Neural crest cell (in vitro differentiated cells): Measurements from ENCODE around the gene TAP1. TPM values are rescaled to one million over a fixed set of nuclear protein-coding genes. Genes with fewer than 3 reads are reported as not detected.

Experiments
- DNase-seq: peaks from one replicate; pipeline ENCODE4 v3.0.0; 2021; ENCODE audit warnings: low read depth, mixed read lengths, low spot score
- H3K27ac Mint-ChIP-seq: one replicate; pipeline ENCODE4 v1.8.0; 2021; ENCODE audit warnings: mild to moderate bottlenecking, mixed read lengths; ENCODE audit not compliant: unreplicated experiment
- H3K27me3 Mint-ChIP-seq: 2 replicates; pipeline ENCODE4 v1.8.0; 2021; ENCODE audit warnings: low read depth, mild to moderate bottlenecking, mixed read lengths
- H3K36me3 Mint-ChIP-seq: 2 replicates; pipeline ENCODE4 v1.8.0; 2021; ENCODE audit warnings: low read depth, mild to moderate bottlenecking, mixed read lengths
- H3K4me1 Mint-ChIP-seq: 2 replicates; pipeline ENCODE4 v1.8.0; 2021; ENCODE audit warnings: mixed read lengths
- H3K4me3 Mint-ChIP-seq: one replicate; pipeline ENCODE4 v1.8.0; 2021; ENCODE audit warnings: mild to moderate bottlenecking, mixed read lengths
- H3K9me3 Mint-ChIP-seq: 2 replicates; pipeline ENCODE4 v1.8.0; 2021; ENCODE audit warnings: mixed read lengths
- CTCF ChIP-seq: fragments of 200-600 bp; sonication (generic); conservative IDR thresholded peaks from 2 replicates; pipeline ENCODE4 v1.5.0; 2021; ENCODE audit warnings: antibody characterized with exemption, mild to moderate bottlenecking
- total RNA-seq: library from RNA; stranded (reverse); gene quantifications from 2 replicates; pipeline ENCODE4 v1.2.1, GENCODE V29; 2021

Gene TAP1
- total RNA-seq, 1 donor from 2014 or later: 2.7 TPM

GRCh38 chr6:32852018-32852843 is 1.3 kb downstream of the TAP1 start:
- Mint-ChIP-seq H3K9me3 (no peaks in the 10 kb centered on the region), H3K27me3 (peaks cover 95% of the 10 kb centered on the region), H3K4me1 (peaks cover 18% of the 10 kb centered on the region), H3K36me3 (no peaks in the 10 kb centered on the region), H3K27ac (no peak overlapping the region), H3K4me3 (peak overlapping the region; percentile 28)
- DNase-seq: no peak
- TF ChIP-seq CTCF: no peak

GRCh38 chr6:32851025-32851424 is 2.5 kb downstream of the TAP1 start:
- Mint-ChIP-seq H3K36me3 (no peaks in the 10 kb centered on the region), H3K4me1 (peaks cover 18% of the 10 kb centered on the region), H3K4me3 (peak overlapping the region; percentile 26), H3K9me3 (no peaks in the 10 kb centered on the region), H3K27ac (no peak overlapping the region), H3K27me3 (peaks cover 94% of the 10 kb centered on the region)
- no peak for TF ChIP-seq CTCF
- no peak for DNase-seq

- Mint-ChIP-seq H3K4me1 (peaks cover 20% of the 10 kb centered on the region), H3K27ac (no peak overlapping the region), H3K36me3 (no peaks in the 10 kb centered on the region), H3K4me3 (no peak overlapping the region), H3K9me3 (no peaks in the 10 kb centered on the region), H3K27me3 (peaks cover 94% of the 10 kb centered on the region)
- no peak for DNase-seq
- no peak for TF ChIP-seq CTCF
These were observed 4.4 kb downstream of the TAP1 start for GRCh38 chr6:32849126-32849525.

- no peak for TF ChIP-seq CTCF
- Mint-ChIP-seq H3K36me3 (peaks cover 3% of the 10 kb centered on the region), H3K9me3 (no peaks in the 10 kb centered on the region), H3K4me3 (no peak overlapping the region), H3K27ac (no peak overlapping the region), H3K4me1 (peaks cover 18% of the 10 kb centered on the region), H3K27me3 (peaks cover 97% of the 10 kb centered on the region)
- no peak for DNase-seq
These were observed 5.7 kb downstream of the TAP1 start for GRCh38 chr6:32847795-32848194.

- H3K4me1 Mint-ChIP-seq: peaks cover 13% of the 10 kb centered on the region
- no peaks in the 10 kb centered on the region for H3K9me3 Mint-ChIP-seq
- no peak for TF ChIP-seq CTCF
- peaks cover 97% of the 10 kb centered on the region for H3K27me3 Mint-ChIP-seq
- no peak for DNase-seq
- peaks cover 4% of the 10 kb centered on the region for H3K36me3 Mint-ChIP-seq
- H3K27ac Mint-ChIP-seq: no peak overlapping the region
- no peak overlapping the region for H3K4me3 Mint-ChIP-seq
These were observed 6.5 kb downstream of the TAP1 start for GRCh38 chr6:32847004-32847403.
